HepG2 (cell line): ENCODE data around the gene CKAP5. TPM values are rescaled to one million over a fixed set of nuclear protein-coding genes. Genes with fewer than 3 reads are reported as not detected.

ENCODE experiments used
- AGO2 ChIP-seq: fragments of 200-400 bp; formaldehyde crosslinking; optimal IDR thresholded peaks from 2 replicates; pipeline ENCODE3; 2017; ENCODE audit warnings: mild to moderate bottlenecking, low read depth, low read length, moderate library complexity
- AHR ChIP-seq: IDR thresholded peaks from 2 replicates; pipeline ENCODE4 v1.6.1; 2018; ENCODE audit warnings: missing genetic modification reagents, missing compliant biosample characterization
- ATM ChIP-seq: fragments of 450-650 bp; IDR thresholded peaks from 2 replicates; pipeline ENCODE4 v1.7.1; 2017; ENCODE audit warnings: mild to moderate bottlenecking, borderline replicate concordance
- CC2D1A ChIP-seq: sonication (generic); formaldehyde crosslinking; IDR thresholded peaks from 2 replicates; pipeline ENCODE4 v1.8.1; 2023; ENCODE audit warnings: mild to moderate bottlenecking, missing genetic modification reagents
- ELF4 ChIP-seq: sonication (generic); formaldehyde crosslinking; IDR thresholded peaks from 2 replicates; pipeline ENCODE4 v1.5.0; 2020; ENCODE audit warnings: missing genetic modification reagents, mild to moderate bottlenecking, moderate library complexity, borderline replicate concordance
- KLF11 ChIP-seq: IDR thresholded peaks from 2 replicates; pipeline ENCODE4 v1.6.1; 2016; ENCODE audit warnings: missing compliant biosample characterization
- MXD4 ChIP-seq: IDR thresholded peaks from 2 replicates; pipeline ENCODE4 v1.6.1; 2016; ENCODE audit warnings: mild to moderate bottlenecking, missing biosample characterization, missing genetic modification reagents
- NFATC3 ChIP-seq: sonication (generic); formaldehyde crosslinking; IDR thresholded peaks from 2 replicates; pipeline ENCODE4 v1.5.1; 2020; ENCODE audit warnings: mild to moderate bottlenecking, missing genetic modification reagents
- SNAI1 ChIP-seq: sonication (generic); formaldehyde crosslinking; IDR thresholded peaks from 2 replicates; pipeline ENCODE4 v1.5.0; 2020; ENCODE audit warnings: mild to moderate bottlenecking, missing genetic modification reagents, borderline replicate concordance
- TBX3 ChIP-seq: fragments of 450-650 bp; IDR thresholded peaks from 2 replicates; pipeline ENCODE4 v1.6.1; 2017; ENCODE audit warnings: antibody characterized with exemption, mild to moderate bottlenecking, inconsistent platforms, borderline replicate concordance
- ZBTB3 ChIP-seq: sonication (generic); formaldehyde crosslinking; IDR thresholded peaks from 2 replicates; pipeline ENCODE4 v1.4.0; 2020; ENCODE audit warnings: low read depth, mild to moderate bottlenecking, moderate library complexity, missing genetic modification reagents, borderline replicate concordance
- ZBTB38 ChIP-seq: sonication (generic); formaldehyde crosslinking; IDR thresholded peaks from 2 replicates; pipeline ENCODE4 v1.5.1; 2020; ENCODE audit warnings: mild to moderate bottlenecking, missing genetic modification reagents
- ZNF205 ChIP-seq: IDR thresholded peaks from 2 replicates; pipeline ENCODE4 v1.6.1; 2018; ENCODE audit warnings: missing biosample characterization, missing genetic modification reagents
- ZNF431 ChIP-seq: sonication (generic); formaldehyde crosslinking; IDR thresholded peaks from 2 replicates; pipeline ENCODE4 v1.9.0; 2022; ENCODE audit warnings: missing genetic modification reagents, low read depth, mild to moderate bottlenecking, borderline replicate concordance
- polyA plus RNA-seq, 8 experiments: library from polyadenylated mRNA; depleted of rRNA in 3 of 8; stranded (reverse) in 7 of 8; unstranded in 1 of 8; fragments of >200 nt; fragmentation: Illumina TruSeq in 4 of 8; extraction: Trizol in 4 of 8; gene quantifications; 2 replicates each; pipeline versions ENCODE4 v1.2.1 to v1.2.3, GENCODE V29; 2011 to 2016; ENCODE audit warnings: low read depth in 4 of 8, missing spikeins in 1 of 8, mixed read lengths in 1 of 8; ENCODE audit not compliant: insufficient read depth in 1 of 8
- total RNA-seq, 5 experiments: library from RNA; depleted of rRNA; stranded (reverse); fragments of >200 nt; fragmentation: Illumina TruSeq; extraction: Trizol; gene quantifications; 2 replicates each; pipeline ENCODE4 v1.2.3, GENCODE V29; 2016; ENCODE audit warnings: low read depth in 1 of 5
- TF ChIP-seq, protein P1 (sequence below): sonication (generic); formaldehyde crosslinking; IDR thresholded peaks from 2 replicates; pipeline ENCODE4 v1.4.0; 2020; ENCODE audit warnings: missing genetic modification reagents
- TF ChIP-seq, protein P2 (sequence below): sonication (generic); formaldehyde crosslinking; IDR thresholded peaks from 2 replicates; pipeline ENCODE4 v1.4.0; 2020; ENCODE audit warnings: low read depth, missing genetic modification reagents
- TF ChIP-seq, protein P3 (sequence below): IDR thresholded peaks from 2 replicates; pipeline ENCODE4 v1.6.1; 2016
- TF ChIP-seq, protein P4 (sequence below): IDR thresholded peaks from 2 replicates; pipeline ENCODE4 v1.6.1; 2016; ENCODE audit warnings: missing compliant biosample characterization, missing genetic modification reagents, borderline replicate concordance

The CKAP5 gene
- total and polyA plus RNA-seq, 2 of the 13 experiments (the other 11 are each of a cell fraction or from before 2014, with no cell fraction given): 79.2 to 103 TPM

DNA sequence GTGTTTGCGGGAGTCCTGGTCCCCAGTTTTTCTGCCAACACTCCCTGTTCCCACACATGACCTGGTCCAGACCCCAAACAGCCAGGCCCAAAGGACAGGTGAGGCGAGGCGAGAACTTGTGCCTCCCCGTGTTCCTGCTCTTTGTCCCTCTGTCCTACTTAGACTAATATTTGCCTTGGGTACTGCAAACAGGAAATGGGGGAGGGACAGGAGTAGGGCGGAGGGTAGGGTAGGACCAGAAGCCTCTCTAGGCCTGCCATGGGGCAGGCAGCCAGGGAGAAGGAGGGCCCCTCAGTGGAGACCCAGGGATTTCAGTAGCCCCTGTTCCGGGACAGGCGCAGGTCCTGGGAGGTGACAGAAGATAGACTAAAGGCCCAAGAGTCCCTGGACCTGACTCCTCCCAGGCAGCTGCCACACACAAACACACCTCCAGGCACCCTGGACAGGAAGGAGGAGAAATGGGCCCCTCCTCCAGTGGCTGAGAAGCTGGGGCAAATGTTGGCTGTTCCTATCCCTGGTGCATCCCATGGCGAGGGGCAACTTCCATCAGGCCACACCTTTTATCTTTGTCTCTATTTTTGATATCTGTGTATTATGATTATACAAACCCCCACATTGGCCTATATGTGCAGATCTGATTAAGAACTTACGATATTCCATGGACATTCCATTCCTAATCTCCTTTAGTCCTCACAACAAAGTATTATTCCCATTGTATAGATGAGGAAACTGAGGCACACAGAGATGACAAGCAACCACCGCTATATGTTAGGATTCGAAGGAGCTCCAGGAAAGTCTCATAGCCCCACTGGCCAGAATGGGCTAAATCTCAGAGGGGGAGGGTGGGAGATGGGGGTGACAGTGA is 127.7 kb downstream of the CKAP5 start (continued):
- no peak for TF ChIP-seq ATM
- TF ChIP-seq AHR: 0 out of 2 replicates have a peak, but pooled peaks have one; percentile 31
- TF ChIP-seq, protein P1, sequence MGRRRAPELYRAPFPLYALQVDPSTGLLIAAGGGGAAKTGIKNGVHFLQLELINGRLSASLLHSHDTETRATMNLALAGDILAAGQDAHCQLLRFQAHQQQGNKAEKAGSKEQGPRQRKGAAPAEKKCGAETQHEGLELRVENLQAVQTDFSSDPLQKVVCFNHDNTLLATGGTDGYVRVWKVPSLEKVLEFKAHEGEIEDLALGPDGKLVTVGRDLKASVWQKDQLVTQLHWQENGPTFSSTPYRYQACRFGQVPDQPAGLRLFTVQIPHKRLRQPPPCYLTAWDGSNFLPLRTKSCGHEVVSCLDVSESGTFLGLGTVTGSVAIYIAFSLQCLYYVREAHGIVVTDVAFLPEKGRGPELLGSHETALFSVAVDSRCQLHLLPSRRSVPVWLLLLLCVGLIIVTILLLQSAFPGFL: no peak
- peak; percentile 73; the same call in 1 of the 2 replicates for TF ChIP-seq MXD4 (CRISPR knock-in tag)
- TF ChIP-seq ZNF431 (CRISPR knock-in tag): peak; percentile 37; the same call in 1 of the 2 replicates
- no peak for TF ChIP-seq CC2D1A (CRISPR knock-in tag)
- TF ChIP-seq ZBTB3 (CRISPR knock-in tag): peak; percentile 51; the same call in 1 of the 2 replicates
- TF ChIP-seq ZBTB38 (CRISPR knock-in tag): peak; percentile 76; the same call in 1 of the 2 replicates
- peak; percentile 78; the same call in 1 of the 2 replicates for TF ChIP-seq ZNF205 (CRISPR knock-in tag)
- TF ChIP-seq AGO2: no peak
- TF ChIP-seq KLF11 (CRISPR knock-in tag): peak; percentile 78; the same call in 1 of the 2 replicates
- TF ChIP-seq TBX3: peak; percentile 59; the same call in 1 of the 2 replicates
- TF ChIP-seq, protein P2, sequence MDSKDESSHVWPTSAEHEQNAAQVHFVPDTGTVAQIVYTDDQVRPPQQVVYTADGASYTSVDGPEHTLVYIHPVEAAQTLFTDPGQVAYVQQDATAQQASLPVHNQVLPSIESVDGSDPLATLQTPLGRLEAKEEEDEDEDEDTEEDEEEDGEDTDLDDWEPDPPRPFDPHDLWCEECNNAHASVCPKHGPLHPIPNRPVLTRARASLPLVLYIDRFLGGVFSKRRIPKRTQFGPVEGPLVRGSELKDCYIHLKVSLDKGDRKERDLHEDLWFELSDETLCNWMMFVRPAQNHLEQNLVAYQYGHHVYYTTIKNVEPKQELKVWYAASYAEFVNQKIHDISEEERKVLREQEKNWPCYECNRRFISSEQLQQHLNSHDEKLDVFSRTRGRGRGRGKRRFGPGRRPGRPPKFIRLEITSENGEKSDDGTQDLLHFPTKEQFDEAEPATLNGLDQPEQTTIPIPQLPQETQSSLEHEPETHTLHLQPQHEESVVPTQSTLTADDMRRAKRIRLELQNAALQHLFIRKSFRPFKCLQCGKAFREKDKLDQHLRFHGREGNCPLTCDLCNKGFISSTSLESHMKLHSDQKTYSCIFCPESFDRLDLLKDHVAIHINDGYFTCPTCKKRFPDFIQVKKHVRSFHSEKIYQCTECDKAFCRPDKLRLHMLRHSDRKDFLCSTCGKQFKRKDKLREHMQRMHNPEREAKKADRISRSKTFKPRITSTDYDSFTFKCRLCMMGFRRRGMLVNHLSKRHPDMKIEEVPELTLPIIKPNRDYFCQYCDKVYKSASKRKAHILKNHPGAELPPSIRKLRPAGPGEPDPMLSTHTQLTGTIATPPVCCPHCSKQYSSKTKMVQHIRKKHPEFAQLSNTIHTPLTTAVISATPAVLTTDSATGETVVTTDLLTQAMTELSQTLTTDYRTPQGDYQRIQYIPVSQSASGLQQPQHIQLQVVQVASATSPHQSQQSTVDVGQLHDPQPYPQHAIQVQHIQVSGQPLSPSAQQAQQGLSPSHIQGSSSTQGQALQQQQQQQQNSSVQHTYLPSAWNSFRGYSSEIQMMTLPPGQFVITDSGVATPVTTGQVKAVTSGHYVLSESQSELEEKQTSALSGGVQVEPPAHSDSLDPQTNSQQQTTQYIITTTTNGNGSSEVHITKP (CRISPR knock-in tag): peak; percentile 89
- TF ChIP-seq, protein P3, sequence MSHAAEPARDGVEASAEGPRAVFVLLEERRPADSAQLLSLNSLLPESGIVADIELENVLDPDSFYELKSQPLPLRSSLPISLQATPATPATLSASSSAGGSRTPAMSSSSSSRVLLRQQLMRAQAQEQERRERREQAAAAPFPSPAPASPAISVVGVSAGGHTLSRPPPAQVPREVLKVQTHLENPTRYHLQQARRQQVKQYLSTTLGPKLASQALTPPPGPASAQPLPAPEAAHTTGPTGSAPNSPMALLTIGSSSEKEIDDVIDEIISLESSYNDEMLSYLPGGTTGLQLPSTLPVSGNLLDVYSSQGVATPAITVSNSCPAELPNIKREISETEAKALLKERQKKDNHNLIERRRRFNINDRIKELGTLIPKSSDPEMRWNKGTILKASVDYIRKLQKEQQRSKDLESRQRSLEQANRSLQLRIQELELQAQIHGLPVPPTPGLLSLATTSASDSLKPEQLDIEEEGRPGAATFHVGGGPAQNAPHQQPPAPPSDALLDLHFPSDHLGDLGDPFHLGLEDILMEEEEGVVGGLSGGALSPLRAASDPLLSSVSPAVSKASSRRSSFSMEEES (CRISPR knock-in tag): peak; percentile 81
- TF ChIP-seq, protein P4, sequence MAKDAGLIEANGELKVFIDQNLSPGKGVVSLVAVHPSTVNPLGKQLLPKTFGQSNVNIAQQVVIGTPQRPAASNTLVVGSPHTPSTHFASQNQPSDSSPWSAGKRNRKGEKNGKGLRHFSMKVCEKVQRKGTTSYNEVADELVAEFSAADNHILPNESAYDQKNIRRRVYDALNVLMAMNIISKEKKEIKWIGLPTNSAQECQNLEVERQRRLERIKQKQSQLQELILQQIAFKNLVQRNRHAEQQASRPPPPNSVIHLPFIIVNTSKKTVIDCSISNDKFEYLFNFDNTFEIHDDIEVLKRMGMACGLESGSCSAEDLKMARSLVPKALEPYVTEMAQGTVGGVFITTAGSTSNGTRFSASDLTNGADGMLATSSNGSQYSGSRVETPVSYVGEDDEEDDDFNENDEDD (CRISPR knock-in tag): peak; percentile 61; the same call in 1 of the 2 replicates
- peak; percentile 50; the same call in 1 of the 2 replicates for TF ChIP-seq ELF4 (CRISPR knock-in tag)
- no peak for TF ChIP-seq NFATC3 (CRISPR knock-in tag)
- TF ChIP-seq SNAI1 (CRISPR knock-in tag): no peak
